ENCODE measurements around the gene DOCK10. TPM values are rescaled to one million over a fixed set of nuclear protein-coding genes. Genes with fewer than 3 reads are reported as not detected.

DOCK10 gene
- total and polyA plus RNA-seq, 2 donors, result 3.8 to 41.2 TPM

DNA sequence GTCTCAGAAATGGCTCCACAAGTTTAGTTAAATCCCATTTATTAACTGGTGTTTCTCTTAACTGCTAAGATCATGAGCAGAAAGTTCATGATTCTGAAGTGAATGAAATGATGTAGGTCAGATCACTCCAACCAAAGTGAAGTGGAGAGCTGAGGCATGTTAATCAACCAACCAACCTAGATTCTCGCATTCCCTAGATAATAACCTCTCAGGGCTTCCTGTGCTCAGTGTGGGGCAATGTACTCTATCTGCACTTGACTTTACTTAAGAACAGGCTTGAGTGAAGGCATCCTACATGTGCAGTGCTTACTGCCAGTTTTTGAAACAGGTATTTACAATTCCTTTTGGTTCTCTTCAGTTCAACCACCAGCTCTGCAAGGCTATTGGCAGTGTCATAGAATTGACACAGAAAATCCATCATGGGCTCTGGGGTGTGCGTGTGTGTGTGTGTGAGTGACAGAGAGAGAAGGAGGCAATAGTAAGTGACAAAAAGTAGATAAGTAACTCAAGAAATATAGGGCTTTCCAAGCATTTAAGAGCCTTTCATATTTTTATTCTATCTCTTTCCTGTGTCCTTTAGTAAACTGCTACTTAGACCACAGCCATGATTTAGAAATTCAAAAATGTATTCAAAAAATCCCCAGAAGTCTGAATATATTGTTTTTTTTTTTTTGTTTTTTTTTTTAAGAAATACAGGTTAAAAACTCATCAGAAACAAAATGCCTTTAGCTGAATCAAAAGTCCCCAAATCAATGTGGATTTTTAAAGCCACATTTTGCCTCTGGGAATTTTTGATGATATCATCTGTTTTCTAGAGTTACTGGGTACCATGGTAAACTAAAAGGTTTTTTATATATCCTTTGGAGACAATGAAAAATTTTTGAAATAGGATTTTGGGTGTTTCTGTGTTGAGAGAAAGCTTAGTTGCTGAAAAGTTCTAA lies 28.6 kb downstream of the DOCK10 start:
- Histone ChIP-seq H3K4me3 (ENCODE audit: low read depth, low read length) (no peak overlapping the region), H3K27ac (ENCODE audit: low read depth) (no peak overlapping the region), H3K4me1 (ENCODE audit: insufficient read depth) (no peaks in the 10 kb centered on the region), H3K36me3 (ENCODE audit: insufficient read depth) (no peaks in the 10 kb centered on the region)
- DNase-seq (ENCODE audit: extremely low spot score), result no peak
- WGBS, result 93% methylated on average over 2 of the region's 2 CpGs

DNA sequence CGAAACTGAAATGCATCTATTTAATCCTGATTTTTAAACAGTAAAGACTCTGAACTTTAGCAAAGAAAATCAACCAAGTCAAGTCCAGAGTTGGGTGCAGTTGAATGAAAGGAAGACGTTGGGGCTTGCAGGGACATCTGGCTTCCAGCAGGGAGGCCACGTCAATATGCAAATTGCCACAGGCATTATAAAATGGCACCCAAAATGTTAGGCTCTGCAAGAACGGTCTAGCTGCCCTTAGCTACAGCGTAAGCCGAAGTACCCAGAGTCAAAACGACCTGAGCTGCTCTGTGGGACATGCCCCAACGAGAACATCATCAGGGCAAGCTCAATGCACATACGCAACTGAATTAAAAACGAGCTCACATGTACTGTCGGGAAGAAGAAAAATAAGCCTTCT lies 30.7 kb downstream of the DOCK10 start:
- Histone ChIP-seq H3K4me1 (ENCODE audit: insufficient read depth) (no peaks in the 10 kb centered on the region), H3K4me3 (ENCODE audit: low read depth, low read length) (no peak overlapping the region), H3K27ac (ENCODE audit: low read depth) (no peak overlapping the region), H3K36me3 (ENCODE audit: insufficient read depth) (no peaks in the 10 kb centered on the region)
- no peak for DNase-seq (ENCODE audit: extremely low spot score)
- WGBS, result 77% methylated on average over 11 of the region's 11 CpGs

DNA sequence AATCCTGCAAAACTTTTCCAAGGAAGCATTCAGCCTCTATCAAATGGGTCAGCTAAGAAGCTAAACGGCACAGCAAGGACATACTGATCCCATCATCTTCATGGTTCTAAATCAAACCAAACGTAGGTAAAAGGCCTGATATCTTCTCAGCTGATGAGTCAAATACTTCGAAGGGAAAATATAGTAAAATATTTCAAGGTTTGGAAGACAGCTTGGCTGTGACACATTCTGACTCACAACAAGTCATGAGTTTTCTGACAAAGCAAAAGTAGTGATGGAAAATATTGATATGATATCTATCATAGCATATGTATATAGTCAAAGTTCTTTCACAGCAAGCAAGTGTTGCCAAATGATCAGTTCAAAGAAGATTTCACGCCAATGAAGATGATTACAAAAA lies 31.5 kb downstream of the DOCK10 start:
- Histone ChIP-seq H3K4me1 (ENCODE audit: insufficient read depth) (no peaks in the 10 kb centered on the region), H3K4me3 (ENCODE audit: low read depth, low read length) (no peak overlapping the region), H3K27ac (ENCODE audit: low read depth) (no peak overlapping the region), H3K36me3 (ENCODE audit: insufficient read depth) (no peaks in the 10 kb centered on the region)
- DNase-seq (ENCODE audit: extremely low spot score), result no peak
- WGBS, result 76% methylated on average over 4 of the region's 4 CpGs

DNA sequence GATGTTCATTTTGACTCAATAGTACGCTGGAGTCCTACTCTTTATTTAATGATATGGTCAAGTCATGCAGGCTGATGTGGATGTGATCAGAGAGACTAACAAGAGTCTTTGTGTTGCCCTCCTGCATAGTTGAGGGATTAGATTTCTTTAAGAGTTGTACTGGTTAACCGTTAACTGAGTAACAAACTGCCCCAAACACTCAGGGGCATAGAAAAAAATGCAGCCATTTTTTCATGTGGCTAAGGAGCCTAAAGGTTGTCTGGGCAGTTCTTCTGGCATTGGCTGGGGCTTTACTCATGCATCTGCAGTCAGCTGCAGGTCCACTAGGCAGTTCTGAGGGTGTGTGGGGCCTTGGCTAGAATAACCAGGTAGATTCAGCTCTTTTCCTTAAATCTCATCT lies 32.5 kb downstream of the DOCK10 start:
- no peaks in the 10 kb centered on the region for H3K4me1 ChIP-seq (ENCODE audit: insufficient read depth)
- 81% methylated on average over 2 of the region's 2 CpGs for WGBS
- H3K27ac ChIP-seq (ENCODE audit: low read depth), result no peak overlapping the region
- DNase-seq (ENCODE audit: extremely low spot score), result no peak
- no peak overlapping the region for H3K4me3 ChIP-seq (ENCODE audit: low read depth, low read length)
- H3K36me3 ChIP-seq (ENCODE audit: insufficient read depth), result no peaks in the 10 kb centered on the region

DNA sequence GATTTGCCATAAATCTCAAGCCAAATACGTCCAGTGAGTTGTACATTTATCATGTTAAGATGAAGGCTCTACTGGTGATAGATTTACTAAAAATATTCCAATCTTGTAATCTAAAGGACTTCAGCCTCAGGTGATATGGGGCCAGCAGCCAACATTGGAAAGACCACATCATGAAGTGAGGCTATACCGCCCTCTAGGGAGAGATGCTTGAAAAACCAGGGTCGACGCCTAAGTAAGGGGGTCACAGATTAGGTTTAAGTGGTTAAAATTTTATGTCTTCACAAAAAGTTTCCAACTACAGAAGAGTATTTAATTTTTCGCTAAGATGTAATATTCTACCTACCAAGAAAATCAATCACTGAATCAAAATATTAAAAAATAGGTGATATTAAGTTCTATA lies 33.3 kb downstream of the DOCK10 start:
- Histone ChIP-seq H3K4me1 (ENCODE audit: insufficient read depth) (no peaks in the 10 kb centered on the region), H3K4me3 (ENCODE audit: low read depth, low read length) (no peak overlapping the region), H3K36me3 (ENCODE audit: insufficient read depth) (no peaks in the 10 kb centered on the region), H3K27ac (ENCODE audit: low read depth) (no peak overlapping the region)
- DNase-seq (ENCODE audit: extremely low spot score), result no peak
- 65% methylated on average over 5 of the region's 5 CpGs for WGBS

DNA sequence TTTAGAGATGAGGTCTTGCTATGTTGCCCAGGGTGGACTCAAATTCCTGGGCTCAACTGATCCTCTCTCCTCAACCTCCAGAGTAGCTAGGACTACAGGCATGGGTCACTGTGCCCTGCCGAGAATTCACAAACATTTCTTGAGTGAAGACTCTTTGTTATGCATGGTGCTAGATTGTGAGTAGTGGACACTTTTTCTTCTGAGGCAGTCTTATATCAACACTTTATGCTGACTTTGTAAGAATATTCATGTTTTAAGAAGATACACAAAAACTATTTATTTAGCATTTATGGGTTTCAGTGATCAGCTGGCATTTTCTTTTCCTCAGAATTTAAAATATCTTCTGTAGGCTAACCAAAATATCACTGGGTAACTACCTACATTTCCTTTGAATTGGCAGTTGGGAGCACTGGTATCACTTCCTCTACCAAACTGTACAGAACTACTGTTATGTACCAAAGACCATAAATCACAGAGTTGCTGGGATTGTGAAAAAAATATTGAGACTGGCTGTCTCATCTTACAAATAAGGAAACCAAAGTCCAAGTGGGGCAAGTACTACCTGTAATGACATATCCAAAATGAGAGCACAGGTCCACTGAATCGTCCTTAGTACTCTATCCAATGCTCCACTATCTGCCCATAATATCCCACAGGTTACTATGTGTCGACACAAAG lies 34.0 kb downstream of the DOCK10 start:
- no peak overlapping the region for H3K4me3 ChIP-seq (ENCODE audit: low read depth, low read length)
- WGBS, result 90% methylated on average over 3 of the region's 3 CpGs
- H3K4me1 ChIP-seq (ENCODE audit: insufficient read depth), result no peaks in the 10 kb centered on the region
- no peaks in the 10 kb centered on the region for H3K36me3 ChIP-seq (ENCODE audit: insufficient read depth)
- H3K27ac ChIP-seq (ENCODE audit: low read depth), result no peak overlapping the region
- no peak for DNase-seq (ENCODE audit: extremely low spot score)

DNA sequence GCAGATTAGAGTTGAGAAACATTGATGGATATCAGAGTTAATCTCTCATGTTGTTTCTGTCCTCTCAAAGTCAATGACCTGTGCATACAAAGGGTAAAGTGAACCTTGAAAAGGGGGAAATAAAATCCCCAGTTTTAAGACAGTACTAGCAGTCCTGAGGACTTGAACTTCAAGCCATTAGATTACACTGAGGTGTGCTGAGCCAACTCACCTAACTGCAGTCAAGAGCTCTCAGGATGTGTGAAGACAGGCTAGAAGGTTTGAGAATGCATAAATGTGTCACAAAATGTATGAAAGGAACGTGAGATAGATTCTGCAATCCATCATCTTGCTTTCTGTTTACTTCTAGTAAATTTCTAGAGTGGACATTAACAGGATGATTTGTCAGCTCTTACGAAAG lies 35.5 kb downstream of the DOCK10 start:
- no peak for DNase-seq (ENCODE audit: extremely low spot score)
- 58% methylated on average over 2 of the region's 2 CpGs for WGBS
- no peak overlapping the region for H3K4me3 ChIP-seq (ENCODE audit: low read depth, low read length)
- no peaks in the 10 kb centered on the region for H3K36me3 ChIP-seq (ENCODE audit: insufficient read depth)
- H3K27ac ChIP-seq (ENCODE audit: low read depth), result no peak overlapping the region
- H3K4me1 ChIP-seq (ENCODE audit: insufficient read depth), result no peaks in the 10 kb centered on the region

DNA sequence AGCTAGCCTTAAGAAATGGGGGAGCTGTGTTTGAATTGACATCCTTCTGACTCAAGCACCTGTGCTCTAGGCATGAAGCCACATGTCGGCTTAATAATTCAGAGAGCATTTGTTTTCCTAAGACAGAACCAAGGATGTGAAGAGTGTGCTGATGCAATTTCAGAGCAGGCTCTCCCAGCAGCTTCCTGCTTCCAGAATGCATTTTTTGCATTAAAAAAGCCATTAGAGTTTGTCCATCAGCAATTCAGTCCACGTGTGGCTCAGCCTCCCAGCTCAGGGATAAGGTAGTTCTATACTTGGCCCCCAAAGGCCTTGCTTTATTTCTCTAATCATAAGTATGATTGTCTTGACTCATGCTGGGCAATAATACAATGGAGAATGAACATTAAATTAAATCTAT lies 37.7 kb downstream of the DOCK10 start:
- H3K27ac ChIP-seq (ENCODE audit: low read depth), result no peak overlapping the region
- no peak overlapping the region for H3K4me3 ChIP-seq (ENCODE audit: low read depth, low read length)
- no peak for DNase-seq (ENCODE audit: extremely low spot score)
- no peaks in the 10 kb centered on the region for H3K4me1 ChIP-seq (ENCODE audit: insufficient read depth)
- no peaks in the 10 kb centered on the region for H3K36me3 ChIP-seq (ENCODE audit: insufficient read depth)
- 77% methylated on average over 2 of the region's 2 CpGs for WGBS

DNA sequence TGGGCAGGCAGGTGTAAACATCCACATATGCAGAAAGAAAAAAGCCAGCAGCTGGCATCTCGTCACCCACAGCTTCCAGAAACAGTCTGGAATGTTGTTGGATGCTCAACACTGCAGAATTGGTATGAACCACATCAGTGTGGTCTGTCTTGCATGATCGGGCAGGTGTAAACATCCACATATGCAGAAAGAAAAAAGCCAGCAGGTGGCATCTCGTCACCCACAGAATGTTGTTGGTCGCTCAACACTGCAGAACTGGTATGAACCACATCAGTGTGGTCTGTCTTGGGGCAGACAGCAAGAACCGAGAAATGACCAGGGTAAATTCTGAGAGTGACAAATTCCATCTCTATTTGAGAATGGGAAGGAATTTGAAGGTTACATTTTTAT lies 39.6 kb downstream of the DOCK10 start:
- Histone ChIP-seq H3K36me3 (ENCODE audit: insufficient read depth) (no peaks in the 10 kb centered on the region), H3K4me3 (ENCODE audit: low read depth, low read length) (no peak overlapping the region), H3K27ac (ENCODE audit: low read depth) (no peak overlapping the region), H3K4me1 (ENCODE audit: insufficient read depth) (no peaks in the 10 kb centered on the region)
- WGBS, result 86% methylated on average over 5 of the region's 5 CpGs
- DNase-seq (ENCODE audit: extremely low spot score), result no peak

DNA sequence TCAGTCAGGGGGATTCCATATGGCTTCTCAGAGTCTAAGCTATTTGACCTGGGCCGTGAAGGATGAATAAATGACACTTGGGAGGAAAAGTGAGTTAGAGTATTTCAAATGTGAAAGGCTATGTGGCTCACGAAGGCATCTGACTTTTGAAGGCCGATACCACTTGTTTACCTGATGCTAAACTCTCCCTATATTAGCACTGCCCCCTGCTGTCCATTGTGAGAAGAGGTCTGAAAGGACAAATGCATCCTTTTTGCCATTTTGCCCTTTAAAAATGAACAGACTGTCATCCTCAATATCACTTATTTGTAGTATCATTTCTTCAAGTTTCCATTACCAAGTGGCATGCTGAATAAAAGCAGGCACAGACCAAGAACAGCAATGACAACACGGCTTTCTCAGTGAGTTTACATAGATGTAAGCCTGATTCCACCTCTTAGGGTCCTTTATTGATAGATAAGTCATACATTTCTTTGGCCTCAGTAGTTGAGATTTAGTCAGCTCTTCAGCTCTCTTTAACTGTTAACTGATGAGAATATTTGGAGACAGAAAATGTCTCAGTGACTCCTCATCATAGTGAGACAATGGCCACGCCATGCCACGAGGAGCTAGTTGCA lies 40.1 kb downstream of the DOCK10 start:
- Histone ChIP-seq H3K4me1 (ENCODE audit: insufficient read depth) (no peaks in the 10 kb centered on the region), H3K36me3 (ENCODE audit: insufficient read depth) (no peaks in the 10 kb centered on the region), H3K27ac (ENCODE audit: low read depth) (no peak overlapping the region), H3K4me3 (ENCODE audit: low read depth, low read length) (no peak overlapping the region)
- no peak for DNase-seq (ENCODE audit: extremely low spot score)
- WGBS, result 56% methylated on average over 6 of the region's 6 CpGs

DNA sequence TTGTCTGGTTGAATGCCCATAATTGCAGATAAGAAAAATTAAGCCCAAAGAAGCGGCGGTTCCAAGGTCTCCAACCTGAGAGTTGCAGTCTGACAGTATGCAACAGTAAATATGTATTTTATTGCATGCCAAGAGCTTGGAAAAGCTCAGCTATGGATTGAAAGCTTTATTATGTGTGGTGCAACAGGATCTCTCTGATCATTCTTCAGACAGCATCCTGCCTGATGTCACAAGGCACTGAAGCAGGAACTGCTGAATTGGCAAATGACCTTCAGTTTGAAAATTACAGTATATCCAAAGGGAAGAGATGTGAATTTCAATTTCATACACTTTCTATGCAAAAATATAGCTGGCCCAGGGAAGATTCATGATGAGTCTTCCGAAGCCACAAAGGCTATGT lies 42.5 kb downstream of the DOCK10 start:
- Histone ChIP-seq H3K4me3 (ENCODE audit: low read depth, low read length) (no peak overlapping the region), H3K27ac (ENCODE audit: low read depth) (no peak overlapping the region), H3K36me3 (ENCODE audit: insufficient read depth) (no peaks in the 10 kb centered on the region), H3K4me1 (ENCODE audit: insufficient read depth) (no peaks in the 10 kb centered on the region)
- DNase-seq (ENCODE audit: extremely low spot score), result no peak
- 82% methylated on average over 3 of the region's 3 CpGs for WGBS

DNA sequence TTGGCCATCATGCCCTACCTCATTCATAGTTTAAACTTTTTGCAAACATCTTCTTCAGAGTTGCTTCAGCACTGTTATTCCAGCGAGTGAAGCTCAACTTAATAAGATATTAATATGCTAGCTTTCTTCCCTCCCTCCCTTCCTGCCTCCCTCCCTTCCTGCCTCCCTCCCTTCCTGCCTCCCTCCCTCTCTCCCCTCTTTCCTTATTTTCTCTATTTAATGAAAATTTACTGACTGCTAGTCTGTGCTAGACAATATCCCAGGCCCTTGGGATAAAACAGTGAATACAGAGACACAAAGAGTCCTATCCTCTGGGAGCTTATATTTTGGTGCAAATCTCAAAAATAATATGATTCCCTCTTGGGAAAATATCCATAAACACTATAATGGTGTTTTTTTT lies 42.9 kb downstream of the DOCK10 start:
- WGBS, result 57% methylated on average over 1 of the region's 1 CpG
- H3K36me3 ChIP-seq (ENCODE audit: insufficient read depth), result no peaks in the 10 kb centered on the region
- H3K27ac ChIP-seq (ENCODE audit: low read depth), result no peak overlapping the region

DNA sequence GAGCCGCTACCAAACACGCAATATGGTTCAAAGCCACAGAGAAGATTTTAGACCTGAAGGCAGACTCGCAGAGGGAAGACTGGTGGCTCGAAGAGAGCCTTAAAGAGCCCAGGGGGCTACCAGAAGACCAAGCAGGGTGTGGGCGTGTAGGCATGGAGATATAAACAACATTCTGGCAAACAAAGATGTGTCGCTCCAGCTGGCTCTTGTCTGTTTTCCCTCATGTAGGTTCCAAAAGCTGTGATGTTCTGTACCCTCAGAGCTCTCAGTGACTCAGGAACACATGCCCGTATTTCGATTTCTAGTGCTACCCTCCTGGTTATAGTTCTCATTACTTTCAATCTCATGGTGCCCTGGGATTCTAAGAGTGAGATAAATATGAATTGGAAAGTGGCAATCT lies 44.5 kb downstream of the DOCK10 start:
- no peaks in the 10 kb centered on the region for H3K36me3 ChIP-seq (ENCODE audit: insufficient read depth)
- DNase-seq (ENCODE audit: extremely low spot score), result no peak
- no peak overlapping the region for H3K4me3 ChIP-seq (ENCODE audit: low read depth, low read length)
- H3K4me1 ChIP-seq (ENCODE audit: insufficient read depth), result no peaks in the 10 kb centered on the region
- 57% methylated on average over 8 of the region's 8 CpGs for WGBS
- no peak overlapping the region for H3K27ac ChIP-seq (ENCODE audit: low read depth)

More for the DNA sequence above, 42.9 kb downstream of the DOCK10 start:
- Histone ChIP-seq H3K4me1 (ENCODE audit: insufficient read depth) (no peaks in the 10 kb centered on the region), H3K4me3 (ENCODE audit: low read depth, low read length) (no peak overlapping the region)
- no peak for DNase-seq (ENCODE audit: extremely low spot score)

DNA sequence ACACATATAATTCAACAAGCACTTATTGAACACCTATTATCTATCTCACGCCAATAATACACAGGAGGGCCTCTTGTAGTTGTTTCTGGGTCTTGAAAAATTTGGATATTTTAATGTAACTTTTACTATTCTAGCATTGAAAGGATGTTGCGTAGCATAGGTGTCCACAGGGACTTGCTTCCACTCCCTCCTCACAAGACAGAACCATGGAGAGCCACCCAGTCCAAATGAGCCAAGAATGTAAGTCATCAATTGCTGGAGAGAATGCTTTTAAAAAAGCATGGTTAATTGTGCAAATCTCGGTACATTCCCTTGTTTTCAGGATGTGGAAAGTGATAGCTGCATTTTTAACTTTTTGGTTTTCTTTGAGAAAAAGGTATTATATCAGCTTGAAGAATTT lies 46.8 kb downstream of the DOCK10 start:
- no peak overlapping the region for H3K27ac ChIP-seq (ENCODE audit: low read depth)
- 94% methylated on average over 3 of the region's 3 CpGs for WGBS

More for the DNA sequence above, 46.8 kb downstream of the DOCK10 start:
- DNase-seq (ENCODE audit: extremely low spot score), result no peak
- Histone ChIP-seq H3K4me1 (ENCODE audit: insufficient read depth) (no peaks in the 10 kb centered on the region), H3K4me3 (ENCODE audit: low read depth, low read length) (no peak overlapping the region), H3K36me3 (ENCODE audit: insufficient read depth) (no peaks in the 10 kb centered on the region)
